H54 (cell line): ENCODE results near the gene FCAMR.

Experiments used
- DNase-seq: peaks from one replicate; pipeline ENCODE4 v3.0.0; 2011; ENCODE audit warnings: low spot score, mixed read lengths; ENCODE audit not compliant: insufficient read length
- FAIRE-seq: peaks from 3 replicates; lab custom pipeline; 2011; peaks lifted over from hg19 to GRCh38; lab: Jason Lieb, UNC
- POLR2A ChIP-seq: IDR thresholded peaks from 2 replicates; pipeline ENCODE4 v1.6.1; 2011; ENCODE audit warnings: low read depth, mild to moderate bottlenecking, low read length

FCAMR gene

DNA sequence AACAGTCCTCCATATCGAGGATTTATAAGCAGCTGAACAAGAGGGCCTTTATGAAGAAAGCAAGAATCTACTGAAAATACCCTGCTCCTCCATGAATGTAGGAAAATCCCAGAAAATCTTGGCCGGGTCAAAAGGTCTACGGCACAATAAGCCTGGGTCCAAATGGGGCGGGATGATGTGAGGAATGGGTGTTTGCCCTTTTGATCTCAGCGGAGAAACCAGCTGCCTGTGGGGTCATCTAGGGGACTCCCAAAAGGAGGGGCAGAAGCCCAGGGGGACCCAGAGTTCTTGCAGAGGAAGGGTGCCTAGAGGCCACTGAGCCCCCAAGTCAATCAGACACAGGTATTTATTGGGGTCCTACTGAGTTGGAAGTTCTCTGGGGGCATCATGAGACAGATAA is 12.6 kb downstream of the FCAMR start:
- no peak for FAIRE-seq
- TF ChIP-seq POLR2A, result no peak

DNA sequence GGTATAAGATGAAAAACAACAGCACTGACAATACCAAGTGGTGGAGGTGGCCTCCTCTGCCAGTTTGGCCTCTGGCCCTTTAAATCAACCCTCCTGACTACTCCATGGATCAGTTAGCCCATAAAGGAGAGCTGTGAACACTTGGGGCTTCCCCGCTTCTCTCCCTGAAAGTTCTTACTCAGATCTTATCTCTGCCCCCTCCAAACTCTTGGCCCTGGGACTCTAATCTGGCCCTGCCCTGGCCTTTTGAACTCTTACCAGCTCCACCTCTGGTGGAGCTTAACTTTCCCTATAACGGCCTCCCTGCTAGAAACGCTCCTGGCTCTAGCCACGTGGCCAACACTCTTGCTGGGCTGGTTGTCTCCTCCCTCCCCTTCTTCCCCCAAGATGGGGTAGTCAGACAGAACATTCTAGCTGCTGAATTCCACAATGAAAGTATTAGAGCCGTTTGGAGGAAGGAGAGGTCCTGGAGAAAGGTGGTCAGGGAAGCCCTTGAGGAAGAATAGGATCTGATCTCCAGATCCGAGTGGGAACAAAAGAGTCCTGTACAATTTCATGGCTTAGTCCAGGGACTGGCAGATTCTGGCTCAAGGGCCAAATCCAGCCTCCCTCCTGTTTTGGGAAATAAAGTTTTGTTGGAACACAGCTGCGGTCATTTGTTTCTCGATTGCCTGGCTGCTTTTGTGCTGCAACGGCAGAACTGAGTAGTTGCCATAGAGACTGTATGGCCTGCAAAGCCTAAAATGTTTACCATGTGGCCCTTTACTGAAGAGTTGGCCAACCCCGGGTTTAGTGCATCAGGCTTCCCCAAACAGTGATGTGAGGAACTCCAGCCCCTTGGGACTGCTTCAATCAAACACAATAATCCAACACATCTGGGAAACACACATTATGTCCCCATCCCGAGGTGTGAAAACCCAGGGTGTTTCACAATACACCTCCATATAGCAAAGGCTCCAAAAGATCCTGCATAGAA is 14.5 kb downstream of the FCAMR start:
- no peak for DNase-seq
- no peak for TF ChIP-seq POLR2A
- no peak for FAIRE-seq

More for the DNA sequence above, 12.6 kb downstream of the FCAMR start:
- no peak for DNase-seq

DNA sequence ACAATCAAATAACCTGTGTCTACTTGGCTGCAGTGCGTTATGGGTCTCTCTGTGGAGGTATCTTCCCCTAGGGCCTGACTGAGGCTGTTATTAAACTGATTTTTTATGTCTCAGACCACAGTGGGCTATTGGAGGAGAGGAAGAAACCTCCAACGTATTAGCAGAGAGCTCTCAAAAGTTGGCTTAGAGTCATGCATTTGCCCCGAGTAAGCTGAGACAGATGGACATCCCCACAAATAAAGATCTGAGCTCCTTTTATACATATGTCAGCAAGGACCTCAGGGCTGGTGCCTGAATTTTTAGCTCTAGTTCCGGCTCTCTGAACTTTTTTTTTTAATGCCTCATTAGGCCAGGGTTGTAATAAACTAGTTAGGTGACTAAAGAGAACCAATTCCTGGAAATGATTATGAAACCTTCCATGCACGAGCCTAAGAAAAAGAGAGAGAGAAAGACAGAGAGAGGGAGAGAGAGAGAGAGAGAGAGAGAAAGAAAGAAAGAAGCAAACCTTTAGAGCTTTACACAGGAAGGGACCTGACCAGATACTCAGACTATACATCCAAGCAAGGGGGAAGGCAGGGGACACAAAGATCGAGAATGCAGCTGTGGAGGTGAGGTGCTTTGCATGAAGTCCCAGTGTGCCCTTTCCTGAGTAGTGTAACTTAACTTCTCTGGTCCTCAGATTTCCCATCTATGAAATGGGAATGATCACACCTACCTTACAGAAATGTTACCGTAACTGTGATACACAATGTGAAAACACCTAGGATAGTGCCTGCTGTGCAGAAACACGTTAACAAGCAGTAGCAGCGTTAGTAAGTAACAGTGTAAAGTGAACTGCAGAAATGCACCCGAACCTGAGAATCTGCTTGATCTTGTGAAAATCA is 15.6 kb downstream of the FCAMR start:
- TF ChIP-seq POLR2A, result no peak
- DNase-seq (no peak), FAIRE-seq (no peak)

DNA sequence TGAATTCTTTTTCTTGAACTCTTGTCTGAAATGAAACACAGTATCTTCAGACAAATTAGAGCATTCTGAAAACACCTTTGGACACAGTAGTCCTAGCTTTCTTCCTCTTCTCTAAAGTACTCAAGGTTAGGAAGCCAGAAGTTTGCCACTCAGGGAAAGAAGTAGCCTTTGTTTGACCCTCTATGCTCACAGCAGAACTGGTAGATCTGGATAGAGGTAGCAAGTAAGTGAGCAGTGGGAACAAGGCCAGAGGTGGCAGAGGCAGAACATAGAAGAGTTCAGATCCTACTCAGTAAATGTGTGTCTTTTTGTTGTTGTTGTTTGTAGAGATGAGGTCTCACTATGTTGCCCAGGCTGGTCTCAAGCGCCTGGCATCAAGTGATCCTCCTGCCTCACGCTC is 16.6 kb downstream of the FCAMR start:
- no peak for FAIRE-seq
- no peak for DNase-seq
- no peak for TF ChIP-seq POLR2A

DNA sequence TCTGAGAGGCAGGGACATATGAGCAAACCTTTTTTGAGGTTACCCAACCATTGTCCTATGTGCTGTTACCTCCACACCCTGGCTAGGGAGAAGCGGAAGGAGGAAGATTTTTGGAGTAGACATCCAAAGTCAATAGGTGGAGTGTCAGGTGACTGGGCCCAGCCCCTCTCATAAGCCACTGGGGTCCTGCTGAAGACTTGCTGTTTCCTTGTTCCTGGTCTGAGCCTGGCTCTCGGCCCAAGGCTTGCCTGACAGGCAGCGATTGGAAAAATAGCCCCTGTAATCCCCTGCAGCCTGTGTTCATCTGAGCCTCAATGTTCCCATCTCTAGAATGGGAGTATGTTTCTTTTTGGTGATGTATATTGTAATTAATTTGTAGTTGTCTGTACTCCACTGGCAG is 17.1 kb downstream of the FCAMR start:
- FAIRE-seq, result no peak
- no peak for DNase-seq
- TF ChIP-seq POLR2A, result no peak

DNA sequence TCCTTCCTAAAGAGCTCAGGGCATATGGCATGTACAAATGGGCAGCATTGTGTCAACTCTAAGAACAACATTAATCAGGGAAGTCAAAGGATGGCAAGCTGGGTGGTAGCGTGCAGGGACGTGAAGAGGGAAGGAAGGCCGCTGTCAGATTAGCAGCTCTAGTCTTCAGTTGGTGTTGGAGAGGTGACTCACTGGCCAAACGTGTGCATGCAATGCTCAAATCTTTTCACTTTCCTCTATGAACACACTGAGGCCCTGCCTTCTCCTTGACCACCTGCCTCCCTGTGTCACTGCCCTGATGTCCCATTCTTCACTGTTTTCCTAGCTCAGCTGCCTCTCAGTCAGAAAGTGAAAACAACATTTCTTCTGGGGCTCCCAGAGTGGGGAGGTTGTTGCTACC is 18.1 kb downstream of the FCAMR start:
- no peak for FAIRE-seq
- no peak for TF ChIP-seq POLR2A
- DNase-seq, result no peak

DNA sequence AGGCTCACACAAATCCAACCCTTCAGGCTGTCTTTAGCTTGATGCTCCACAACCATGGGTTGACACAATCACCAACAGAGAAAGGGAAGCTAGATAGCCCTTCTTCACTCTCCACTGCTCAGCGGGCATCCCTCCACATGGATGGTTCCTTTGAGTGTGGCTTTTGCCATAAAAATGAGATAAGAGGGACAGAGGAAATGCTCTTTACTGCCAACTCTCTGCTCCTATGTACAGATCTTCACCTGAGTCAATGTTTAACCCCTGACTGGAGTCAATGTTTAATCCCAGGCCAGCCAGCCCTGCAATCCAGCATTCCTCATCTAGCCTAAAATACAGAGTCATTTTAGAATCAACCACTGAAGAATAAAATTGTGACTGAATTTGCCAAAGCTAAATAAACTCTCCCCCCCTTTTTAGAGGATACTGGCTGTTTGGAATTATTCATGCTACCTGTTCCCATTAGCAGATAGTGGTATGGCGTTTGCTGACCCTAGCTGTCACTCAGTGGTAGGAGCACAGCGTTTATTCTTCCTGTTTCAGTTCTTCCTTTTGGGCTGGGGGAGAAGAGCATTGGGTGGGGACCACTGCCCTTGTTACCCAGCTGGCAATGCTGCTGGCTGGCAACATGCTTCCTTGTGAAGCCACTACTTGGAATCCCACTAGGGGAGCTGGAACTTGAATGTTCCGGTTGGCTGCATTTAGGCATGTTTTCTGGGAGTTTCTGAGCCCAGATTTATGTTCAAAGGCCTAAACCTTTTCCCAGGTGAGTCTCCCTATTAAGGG is 18.8 kb downstream of the FCAMR start:
- DNase-seq, result no peak
- no peak for FAIRE-seq
- no peak for TF ChIP-seq POLR2A

DNA sequence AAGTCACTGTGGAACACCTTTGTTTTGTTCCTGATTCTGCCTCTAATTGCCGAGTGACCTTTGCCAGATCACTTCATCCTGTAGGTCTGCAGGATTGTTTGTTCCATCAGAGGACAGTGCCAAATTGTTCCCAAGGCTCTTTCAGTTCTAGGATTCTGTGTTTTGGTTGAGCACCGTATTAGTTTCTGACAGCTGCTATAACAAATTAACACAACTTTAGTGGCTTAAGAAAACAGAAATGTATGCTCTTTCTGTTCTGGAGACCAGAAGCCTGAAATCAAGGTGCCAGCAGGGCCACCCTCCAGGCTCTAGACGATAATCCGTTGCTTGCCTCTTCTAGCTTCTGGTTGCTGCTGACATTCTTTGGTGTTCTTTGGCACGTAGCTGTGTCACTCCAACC is 20.6 kb downstream of the FCAMR start:
- FAIRE-seq, result no peak
- DNase-seq, result no peak
- TF ChIP-seq POLR2A, result no peak

DNA sequence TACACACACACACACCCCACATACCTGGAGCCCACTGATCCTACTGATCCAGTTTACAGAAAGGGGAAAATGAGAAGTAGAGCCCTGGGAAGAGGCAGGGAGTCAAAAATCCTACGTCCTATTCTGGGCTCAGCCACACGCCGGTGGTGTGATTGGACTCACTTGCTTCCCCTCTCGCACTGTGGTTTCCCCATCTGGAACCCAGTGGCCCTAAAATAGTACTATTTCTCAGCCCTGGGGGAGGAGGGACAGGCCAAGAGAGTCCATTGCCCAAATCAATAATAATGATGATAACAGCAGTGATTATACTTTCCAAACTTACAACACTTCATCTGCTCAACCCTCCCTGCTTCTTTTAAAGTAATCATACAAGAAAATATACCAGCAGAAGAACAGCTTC is 21.1 kb downstream of the FCAMR start:
- no peak for DNase-seq
- TF ChIP-seq POLR2A, result no peak
- FAIRE-seq, result no peak

DNA sequence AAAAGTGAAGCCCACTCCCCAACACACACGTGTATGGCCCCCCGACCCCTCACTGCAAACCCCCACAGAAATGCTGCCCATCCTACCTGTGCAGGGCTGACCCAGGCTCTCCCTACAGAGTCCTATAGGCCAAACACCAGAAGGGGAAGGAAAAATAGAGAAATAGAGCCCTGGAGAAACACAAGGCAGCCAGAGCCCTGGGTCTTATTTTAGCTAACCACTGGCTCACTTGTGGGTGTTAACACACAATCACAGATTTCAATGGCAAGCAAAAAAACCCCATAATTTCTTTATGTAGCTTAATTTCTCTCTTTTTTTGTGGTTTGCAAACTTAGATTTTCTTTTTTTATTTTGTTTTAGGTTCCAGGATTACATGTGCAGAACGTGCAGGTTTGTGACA is 23.0 kb downstream of the FCAMR start:
- DNase-seq (no peak), FAIRE-seq (no peak)
- no peak for TF ChIP-seq POLR2A

DNA sequence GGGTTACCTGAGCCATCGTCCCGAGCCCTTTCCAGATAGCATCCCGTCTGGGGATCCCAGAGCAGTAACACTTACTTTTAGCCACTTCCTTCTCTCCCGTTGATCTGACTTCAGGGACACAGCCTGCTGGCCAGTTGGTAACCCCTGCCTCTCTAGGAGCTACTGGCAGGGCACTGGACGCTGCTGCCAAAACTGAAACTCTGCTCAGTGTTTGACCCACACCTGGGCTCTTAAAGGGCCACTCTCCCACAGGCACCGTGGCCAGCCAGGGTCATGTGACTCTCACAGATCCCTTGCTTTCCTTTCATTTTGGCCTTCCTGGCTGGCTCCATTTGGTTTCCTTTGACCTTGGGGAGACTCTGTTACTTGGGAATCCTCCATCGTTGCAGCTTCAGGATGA is 24.0 kb downstream of the FCAMR start, which contains the start of gene PIGR:
Gene PIGR (minus strand): TSS at position 206 of the 400 bp plus-strand sequence. CDS start 5,935 bp downstream, outside the sequence.
- no peak for DNase-seq
- TF ChIP-seq POLR2A, result no peak
- FAIRE-seq, result no peak

DNA sequence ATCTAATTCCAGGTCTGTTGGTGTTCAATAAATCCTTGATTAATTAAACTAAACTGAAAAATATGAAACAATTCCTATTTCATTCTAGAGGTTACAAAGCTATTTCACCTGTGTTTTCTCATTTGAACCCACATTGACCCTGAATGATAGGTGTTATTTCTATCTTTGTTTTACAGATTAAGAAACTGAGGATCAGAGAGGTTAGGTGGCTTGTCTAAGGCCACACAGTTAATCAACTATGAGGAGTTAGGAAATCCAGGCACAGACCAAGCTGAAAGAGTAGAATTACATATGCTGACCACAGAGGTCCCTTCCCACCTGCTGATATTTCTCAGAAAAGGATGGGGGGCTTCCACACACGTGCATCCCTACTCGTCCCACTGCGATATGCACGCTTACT is 24.5 kb downstream of the FCAMR start:
- TF ChIP-seq POLR2A, result no peak
- FAIRE-seq (no peak), DNase-seq (no peak)

DNA sequence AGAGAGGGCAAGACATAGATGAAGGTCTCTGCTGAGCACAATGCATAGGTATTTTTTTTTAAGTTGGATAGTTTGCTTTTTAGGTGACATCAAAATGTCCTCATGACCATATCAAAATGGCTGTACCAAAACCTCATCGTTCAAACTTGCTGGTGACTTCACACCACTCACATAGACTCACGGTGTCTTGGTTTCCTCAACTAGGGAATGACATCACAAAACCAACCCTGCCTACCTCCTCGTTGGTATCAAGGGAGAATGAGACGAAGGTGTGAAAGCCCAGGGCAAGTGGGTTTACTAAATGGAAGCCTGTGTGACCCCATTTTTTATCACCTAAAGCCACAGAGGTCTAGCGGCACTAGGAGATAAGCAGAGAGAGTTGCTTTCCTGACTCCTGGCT is 25.6 kb downstream of the FCAMR start:
- no peak for FAIRE-seq
- DNase-seq, result no peak
- no peak for TF ChIP-seq POLR2A
